Measurements from ENCODE around the gene NANS.
A peak's percentile ranks its signal among the peaks of the same experiment; 100 is the strongest.
"Not testable (repeated sequence)": the region's sequence is repeated elsewhere in the genome, so short reads cannot be mapped to it uniquely, and the experiment has no call there.

NANS gene

DNA sequence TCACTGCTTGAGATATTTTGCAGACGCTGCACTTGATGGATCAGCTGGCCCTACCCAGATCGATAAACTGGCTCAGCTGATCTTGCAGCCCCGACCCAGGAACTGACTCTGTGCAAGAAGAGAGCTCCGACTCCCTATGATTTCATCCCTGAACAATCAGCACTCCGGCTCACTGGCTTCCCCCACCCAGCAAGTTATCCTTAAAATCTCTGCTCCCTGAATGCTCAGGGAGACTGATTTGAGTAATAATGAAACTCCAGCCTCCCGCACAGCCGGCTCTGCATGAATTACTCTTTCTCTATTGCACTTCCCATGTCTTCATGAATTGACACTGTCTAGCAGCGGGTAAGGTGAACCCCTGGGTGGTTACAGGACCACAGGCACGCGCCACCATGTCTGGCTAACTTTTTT is 16.9 kb upstream of the NANS start:
- no peak for DNase-seq

DNA sequence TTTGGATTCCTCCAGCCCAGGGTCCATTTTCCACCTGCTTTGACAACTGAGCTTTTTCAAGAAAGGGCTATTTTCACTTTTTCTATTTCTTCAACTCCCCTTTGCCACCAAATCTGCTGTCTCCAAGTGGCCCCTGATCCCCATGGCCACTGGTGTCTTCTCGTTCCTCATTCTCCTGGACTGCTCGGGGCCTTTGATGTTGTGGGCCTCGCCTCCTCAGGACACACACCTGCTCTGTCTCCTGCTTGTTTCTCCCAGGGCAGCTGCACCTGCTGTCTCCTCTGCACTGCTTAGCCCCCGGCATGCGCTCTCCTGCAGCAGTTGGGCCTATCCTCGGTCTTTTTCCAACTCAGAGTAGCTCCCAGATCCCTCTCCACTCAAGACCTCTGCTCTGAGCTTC is 16.3 kb upstream of the NANS start:
- no peak for DNase-seq

GRCh38 chr9:98043915-98044314 is 12.6 kb upstream of the NANS start:
- no peak for DNase-seq

GRCh38 chr9:98045234-98046179 is 11.0 kb upstream of the NANS start:
- DNase-seq, result peak; percentile 3

DNA sequence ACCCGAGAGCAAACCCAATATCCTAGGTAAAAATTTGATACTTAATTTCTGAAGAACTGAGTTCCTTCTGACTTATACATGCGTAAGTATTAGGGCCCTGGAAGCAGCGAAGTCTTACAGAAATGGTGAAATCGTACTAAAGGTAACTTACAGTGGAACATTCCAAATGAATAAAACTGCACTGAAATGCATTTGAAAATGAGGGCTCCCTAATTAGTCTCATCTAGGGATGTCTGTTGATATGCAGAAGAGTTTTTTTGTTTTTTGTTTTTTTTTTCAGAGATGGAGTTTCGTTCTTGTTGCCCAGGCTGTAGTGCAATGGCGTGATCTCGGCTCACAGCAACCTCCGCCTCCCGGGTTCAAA is 10.4 kb upstream of the NANS start:
- no peak for DNase-seq

DNA sequence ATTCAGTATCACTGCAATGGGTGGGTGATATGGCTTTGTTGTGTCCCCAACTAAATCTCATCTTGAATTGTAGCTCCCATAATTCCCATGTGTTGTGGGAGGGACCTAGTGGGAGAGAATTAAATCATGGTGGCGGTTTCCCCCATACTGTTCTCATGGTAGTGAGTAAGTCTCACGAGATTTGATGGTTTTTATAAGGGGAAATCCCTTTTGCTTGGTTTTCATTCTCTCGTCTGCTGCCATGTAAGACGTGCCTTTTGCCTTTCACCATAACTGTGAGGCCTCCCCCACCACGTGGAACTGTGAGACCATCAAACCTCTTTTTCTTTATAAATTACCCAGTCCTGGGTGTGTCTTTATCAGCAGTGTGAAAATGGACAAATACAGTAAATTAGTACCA is 9.5 kb upstream of the NANS start:
- no peak for DNase-seq

DNA sequence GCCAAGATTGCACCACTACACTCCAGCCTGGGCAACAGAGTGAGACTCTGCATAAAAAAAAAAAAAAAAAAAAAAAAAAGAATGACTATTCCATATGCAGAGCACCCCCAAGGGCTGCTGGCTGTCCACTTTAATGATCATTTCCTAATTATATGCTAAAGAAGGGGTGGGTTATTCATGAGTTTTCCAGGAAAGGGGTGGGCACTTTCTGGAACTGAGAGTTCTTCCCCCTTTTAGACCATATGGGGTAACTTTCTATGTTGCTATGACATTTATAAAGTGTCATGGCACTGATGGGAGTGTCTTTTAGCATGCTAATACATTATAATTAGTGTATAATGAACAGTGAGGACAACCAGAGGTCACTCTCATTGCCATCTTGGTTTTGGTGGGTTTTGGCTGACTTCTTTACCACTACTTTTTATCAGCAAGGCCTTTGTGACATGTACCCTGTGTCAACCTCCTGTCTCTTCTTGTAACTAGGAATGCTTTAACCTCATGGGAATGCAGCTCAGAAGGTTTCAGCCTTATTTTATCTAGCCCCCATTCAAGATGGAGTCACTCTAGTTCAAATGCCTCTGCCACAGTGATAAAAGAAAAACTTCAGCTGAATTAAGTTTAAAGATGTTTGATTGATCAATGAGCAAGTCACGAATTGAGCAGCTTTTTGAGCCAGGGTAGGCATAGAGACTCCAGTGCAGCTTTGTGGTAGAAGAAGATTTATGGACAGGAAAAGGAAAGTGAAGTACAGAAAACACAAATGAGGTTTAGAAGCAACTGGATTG is 7.1 kb upstream of the NANS start:
- no peak for DNase-seq

DNA sequence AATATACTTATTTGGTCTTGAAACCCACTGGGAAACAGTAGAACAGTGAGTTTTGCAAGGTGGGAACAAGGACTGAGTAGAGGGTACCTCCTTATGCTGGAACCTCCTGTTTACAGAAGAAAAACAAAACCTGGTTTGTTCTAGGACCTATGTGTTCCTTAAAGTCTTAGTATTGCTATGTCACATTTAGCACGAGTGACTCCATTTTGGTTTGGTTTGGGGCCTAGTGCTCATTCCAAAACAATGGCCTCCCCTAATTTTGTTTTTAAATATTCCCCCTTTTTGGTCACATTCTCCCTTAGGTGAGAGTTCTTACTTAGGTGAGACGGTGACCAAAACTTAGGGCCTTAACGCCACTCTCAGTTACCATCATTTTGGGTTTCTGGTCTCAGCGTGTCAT is 6.2 kb upstream of the NANS start:
- DNase-seq, result no peak

GRCh38 chr9:98054376-98054951 is 2.1 kb upstream of the NANS start:
- DNase-seq, result no peak

DNA sequence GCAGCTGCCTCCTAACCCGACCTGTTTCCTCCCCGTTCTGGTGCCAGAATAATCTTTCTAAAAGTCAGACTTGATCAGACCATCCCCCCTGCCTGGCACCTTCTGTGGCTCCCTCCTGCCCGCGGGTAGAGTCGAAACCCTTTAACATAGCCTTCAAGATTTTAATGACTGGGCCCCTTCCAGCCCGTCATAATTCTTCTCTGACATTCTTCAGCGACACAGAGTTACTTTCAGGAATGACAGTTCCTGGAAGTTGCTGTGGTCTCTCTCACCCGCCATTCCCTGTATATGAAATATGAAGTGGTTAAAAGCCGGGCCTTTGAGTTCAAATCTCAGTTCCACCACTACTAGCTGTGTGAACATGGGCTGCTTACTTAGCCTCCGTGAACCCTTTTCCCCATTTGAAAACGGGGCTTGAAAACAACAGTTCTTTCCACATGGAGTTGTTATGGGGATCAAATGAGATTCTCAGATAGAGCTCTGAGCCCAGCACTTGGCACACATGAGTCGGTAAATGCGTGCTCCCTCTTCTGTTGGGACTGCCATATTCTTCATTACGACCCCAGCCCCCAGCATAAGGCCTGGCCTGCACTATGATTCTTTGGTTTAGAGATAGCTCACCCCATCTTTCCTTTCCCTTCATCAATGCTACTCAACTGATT is 737 bp downstream of the NANS start:
- peak; percentile 37 for DNase-seq

- DNase-seq, result no peak
These were observed 5.6 kb downstream of the NANS start for GRCh38 chr9:98062161-98062560.

DNA sequence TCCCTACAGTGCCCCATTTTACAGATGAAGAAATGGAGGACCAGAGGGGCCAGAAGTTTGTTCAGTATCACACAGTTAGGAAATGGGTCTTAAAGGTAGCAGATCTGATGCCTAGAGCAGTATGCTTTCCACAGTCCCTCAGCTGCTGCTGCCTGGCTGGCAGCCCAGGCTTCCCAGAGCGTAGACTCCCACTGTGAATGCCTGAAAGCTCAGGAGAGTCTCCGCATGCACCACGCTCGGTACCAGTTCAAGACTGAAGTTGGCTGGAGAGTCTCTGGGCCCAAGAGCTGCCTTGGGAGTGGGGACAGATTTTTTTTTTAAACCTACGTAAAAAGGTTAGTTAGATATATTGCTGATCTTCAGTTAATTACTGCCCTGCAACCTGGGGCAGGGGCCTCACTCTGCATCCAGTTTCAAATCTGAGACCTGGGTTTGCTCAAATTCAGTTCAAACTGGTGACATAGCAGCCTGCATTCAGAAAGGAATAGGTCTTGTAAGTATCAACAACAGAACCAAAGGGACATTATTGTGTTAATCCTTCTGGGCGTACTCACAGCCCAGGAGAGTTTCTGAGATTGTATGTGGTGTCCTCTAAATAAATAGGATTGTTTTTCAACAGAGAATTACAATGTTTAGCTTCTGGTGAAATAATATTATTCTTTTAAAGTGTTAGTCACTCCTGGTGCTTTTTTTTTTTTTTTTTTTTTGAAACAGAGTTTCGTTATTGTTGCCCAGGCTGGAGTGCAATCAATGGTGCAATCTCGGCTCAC is 8.3 kb downstream of the NANS start:
- DNase-seq, result no peak

- no peak for DNase-seq
These were observed 9.7 kb downstream of the NANS start for GRCh38 chr9:98066235-98066634.

- no peak for DNase-seq
These were observed 10.7 kb downstream of the NANS start for GRCh38 chr9:98067184-98067583.

DNA sequence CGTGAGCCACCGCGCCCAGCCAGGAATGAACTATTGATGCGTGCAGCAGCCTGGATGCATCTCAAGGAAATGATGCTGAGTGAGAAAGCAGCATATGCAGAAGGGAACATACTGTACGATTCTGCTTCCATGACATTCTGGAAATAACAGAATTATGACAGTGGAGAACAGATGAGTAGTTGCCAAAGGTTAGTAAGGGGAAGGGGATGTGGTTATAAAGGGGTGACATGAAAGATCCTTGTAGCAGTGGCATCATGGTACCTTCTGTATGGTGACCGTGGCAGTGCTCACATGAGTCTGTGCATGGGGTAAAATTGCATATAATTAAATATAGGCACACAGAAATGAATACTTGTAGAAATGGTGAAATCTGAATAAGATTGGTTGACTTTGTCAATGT is 13.0 kb downstream of the NANS start:
- DNase-seq, result no peak

GRCh38 chr9:98070704-98071103 is 14.2 kb downstream of the NANS start:
- DNase-seq, result no peak

DNA sequence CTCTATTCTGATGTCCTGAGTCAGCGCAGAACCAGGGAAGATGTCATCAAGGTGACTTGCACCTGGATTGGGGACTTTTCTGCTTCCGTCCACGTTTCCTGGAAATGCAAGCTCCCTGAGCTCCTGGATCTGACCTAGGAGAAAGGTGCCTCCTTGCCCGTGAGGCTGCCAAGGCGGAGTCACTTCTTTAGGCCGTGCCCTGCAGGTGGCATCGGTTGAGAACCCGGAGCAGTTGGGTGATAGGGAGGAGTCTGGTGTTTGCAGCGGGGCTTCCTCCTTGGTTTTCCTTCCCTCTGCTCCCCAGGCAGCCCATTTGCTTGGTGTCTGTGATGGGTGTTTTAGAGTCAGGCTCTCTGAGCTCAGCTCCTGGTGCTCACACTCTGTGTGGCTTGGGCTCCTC is 15.2 kb downstream of the NANS start:
- no peak for DNase-seq

DNA sequence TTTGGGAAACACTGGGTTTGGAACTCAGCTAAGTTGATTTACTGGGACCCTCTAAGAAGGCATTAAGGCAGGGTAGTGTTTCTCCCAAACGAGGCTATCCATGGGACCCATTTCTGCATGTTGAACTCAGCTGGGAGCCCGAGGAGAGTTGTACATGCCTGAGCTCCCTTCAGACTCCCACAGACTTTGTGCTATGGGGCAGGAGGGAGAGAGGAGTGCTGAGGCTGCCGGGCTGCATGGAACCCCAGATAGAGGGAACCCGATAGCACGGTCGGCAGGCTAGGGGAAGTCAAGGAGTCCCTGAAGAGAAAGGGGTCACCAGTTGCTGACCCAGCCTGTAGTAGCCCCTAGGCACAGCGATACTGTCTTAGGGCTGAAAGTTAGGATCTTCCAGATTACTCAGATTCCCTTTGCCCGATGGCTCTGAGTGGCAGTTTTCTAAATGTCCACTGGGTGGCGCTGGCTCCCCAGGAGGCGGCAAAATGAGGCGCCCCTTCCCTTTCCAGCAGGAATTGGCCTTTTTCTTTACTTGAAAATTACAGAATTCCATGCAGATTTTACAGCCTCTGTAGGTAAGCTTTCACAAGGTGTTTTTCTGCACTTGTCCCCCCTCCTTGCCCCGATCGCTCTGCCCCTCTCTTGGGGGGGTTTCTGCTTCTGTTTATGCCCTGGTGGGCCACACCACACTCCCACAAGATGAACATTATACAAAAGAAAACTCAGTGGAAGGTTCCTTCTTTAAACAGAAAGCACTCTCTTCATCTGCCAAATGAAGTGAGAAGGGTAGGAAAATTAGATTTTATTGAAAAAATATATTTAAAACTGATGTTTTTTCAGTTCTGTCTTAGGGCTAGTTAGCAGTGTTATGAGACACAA is 17.8 kb downstream of the NANS start:
- peak; percentile 67 for DNase-seq

DNA sequence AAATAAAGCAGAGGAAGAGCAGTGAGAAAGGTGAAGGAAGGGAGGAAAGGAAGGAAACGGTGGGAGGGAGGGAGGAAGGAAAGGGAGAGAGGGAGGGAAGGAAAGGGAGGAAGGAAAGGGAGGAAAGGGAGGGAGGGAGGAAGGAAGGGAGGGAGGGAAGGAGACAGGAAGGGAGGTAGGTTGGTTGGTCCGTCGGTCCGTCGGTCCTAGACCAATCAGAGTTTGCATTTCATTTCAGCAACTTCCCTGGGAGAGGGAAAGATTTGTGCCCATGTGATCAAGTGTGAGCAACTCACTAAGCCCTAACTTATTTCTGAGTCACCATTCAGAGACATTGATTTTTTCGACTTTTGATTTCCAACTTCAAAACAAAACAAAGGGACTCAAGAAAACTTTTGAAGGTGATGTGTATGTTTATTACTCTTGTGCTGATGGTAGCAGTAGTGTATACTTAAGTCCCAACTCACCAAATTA is 18.8 kb downstream of the NANS start:
- no peak for DNase-seq

DNA sequence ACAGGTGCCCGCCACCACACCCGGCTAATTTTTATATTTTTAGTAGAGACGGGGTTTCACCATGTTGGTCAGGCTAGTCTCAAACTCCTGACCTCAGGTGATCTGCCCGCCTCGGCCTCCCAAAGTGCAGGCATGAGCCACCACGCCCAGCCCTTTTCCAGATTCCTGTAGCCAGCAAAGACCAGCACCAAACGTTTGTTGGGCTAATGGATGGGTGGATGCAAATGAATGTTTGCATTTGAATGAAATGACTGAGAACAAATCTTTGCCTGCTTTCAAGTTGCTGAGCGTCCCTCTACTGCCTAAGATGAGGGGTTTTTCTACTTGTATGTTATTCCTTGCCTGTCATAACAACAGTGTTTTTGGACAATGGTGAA is 20.0 kb downstream of the NANS start:
- DNase-seq, result not testable (repeated sequence)

- DNase-seq, result no peak
These were observed 22.4 kb downstream of the NANS start for GRCh38 chr9:98078895-98079294.
